ENCODE measurements around the gene ANOS1. TPM values are rescaled to one million over a fixed set of nuclear protein-coding genes. Genes with fewer than 3 reads are reported as not detected.
"Not testable (repeated sequence)": the region's sequence is repeated elsewhere in the genome, so short reads cannot be mapped to it uniquely, and the experiment has no call there.

The ANOS1 gene
- total RNA-seq, 1 experiment from 2014 or later = 54.9 TPM

- Histone ChIP-seq H3K4me1 (ENCODE audit: insufficient read depth, low read length) (no peaks in the 10 kb centered on the region), H3T11ph (ENCODE audit: low read length) (no peak overlapping the region), H4K8ac (replicated peaks; ENCODE audit: insufficient read length, low read depth, low read length) (no peak overlapping the region), H3K27me3 (ENCODE audit: insufficient read depth, low read length) (no peaks in the 10 kb centered on the region), H2BK120ac (ENCODE audit: low read depth, low read length, poor library complexity, severe bottlenecking) (no peak overlapping the region), H2BK12ac (ENCODE audit: insufficient read length, low read depth, low read length) (no peak overlapping the region), H3K14ac (ENCODE audit: insufficient read depth, low read length) (no peak overlapping the region), H3K56ac (ENCODE audit: insufficient read length, low read depth, low read length) (no peak overlapping the region), H2AK5ac (ENCODE audit: insufficient read length, low read length) (no peak overlapping the region), H3K4ac (ENCODE audit: low read depth, low read length) (no peak overlapping the region), H3K27ac (ENCODE audit: insufficient read length, low read depth, low read length) (no peak overlapping the region), H2BK15ac (ENCODE audit: low read depth, low read length) (no peak overlapping the region), H3K79me1 (ENCODE audit: insufficient read depth, low read depth, low read length, poor library complexity, severe bottlenecking) (no peaks in the 10 kb centered on the region), H4K20me1 (ENCODE audit: control insufficient read depth, insufficient read depth, insufficient read length) (no peaks in the 10 kb centered on the region), H3K79me2 (ENCODE audit: insufficient read depth, low read length) (no peaks in the 10 kb centered on the region), H3K9ac (ENCODE audit: extremely low read depth, insufficient read length, low read length) (no peak overlapping the region), H2BK20ac (ENCODE audit: low read depth, low read length, poor library complexity, severe bottlenecking) (no peak overlapping the region), H2BK5ac (ENCODE audit: insufficient read length, low read length) (no peak overlapping the region), H3K23me2 (ENCODE audit: insufficient read length, low read depth, low read length, poor library complexity, severe bottlenecking) (no peaks in the 10 kb centered on the region), H2AFZ (ENCODE audit: low read length) (no peak overlapping the region), H3K23ac (ENCODE audit: insufficient read length, low read depth, low read length) (no peak overlapping the region), H3K4me2 (ENCODE audit: insufficient read depth, insufficient read length, low read length) (no peak overlapping the region), H4K5ac (ENCODE audit: insufficient read length, low read depth, low read length) (no peak overlapping the region), H4K91ac (ENCODE audit: insufficient read length, low read depth, low read length) (no peak overlapping the region), H3K18ac (ENCODE audit: insufficient read length, low read depth, low read length) (no peak overlapping the region), H3K9me3 (ENCODE audit: control insufficient read depth, low read depth, low read length) (no peaks in the 10 kb centered on the region)
- Mint-ChIP-seq H3K4me1 (no peaks in the 10 kb centered on the region; a peak in 1 of 4 replicates), H3K27ac (no peak overlapping the region), H3K27me3 (ENCODE audit: low read depth) (no peaks in the 10 kb centered on the region), H3K4me3 (no peak overlapping the region), H3K36me3 (ENCODE audit: insufficient read depth in 1 of 3, low read depth in 3 of 3) (no peaks in the 10 kb centered on the region), H3K9me3 (no peaks in the 10 kb centered on the region)
- DNase-seq = no peak
- no peak for TF ChIP-seq CTCF (conservative IDR thresholded peaks at IDR 0.05)
- no CpG with 5 or more reads among the region's 4 CpGs for WGBS (ENCODE audit: extremely low coverage, insufficient read length, low lambda C conversion rate)
Observed at GRCh38 chrX:8500203-8500602, 231.7 kb downstream of the ANOS1 start.

- not testable (repeated sequence) for H3K36me3 Mint-ChIP-seq (ENCODE audit: insufficient read depth in 1 of 3, low read depth in 3 of 3); H3K4me1 Mint-ChIP-seq; H4K8ac ChIP-seq (replicated peaks; ENCODE audit: insufficient read length, low read depth, low read length); H3K27me3 ChIP-seq (ENCODE audit: insufficient read depth, low read length); H2BK15ac ChIP-seq (ENCODE audit: low read depth, low read length); H3K9me3 ChIP-seq (ENCODE audit: control insufficient read depth, low read depth, low read length); H3K4me1 ChIP-seq (ENCODE audit: insufficient read depth, low read length); H3K4ac ChIP-seq (ENCODE audit: low read depth, low read length); DNase-seq; H3K79me1 ChIP-seq (ENCODE audit: insufficient read depth, low read depth, low read length, poor library complexity, severe bottlenecking); H3K9me3 Mint-ChIP-seq; H4K5ac ChIP-seq (ENCODE audit: insufficient read length, low read depth, low read length); H3K23me2 ChIP-seq (ENCODE audit: insufficient read length, low read depth, low read length, poor library complexity, severe bottlenecking); H3K27me3 Mint-ChIP-seq (ENCODE audit: low read depth); H2BK5ac ChIP-seq (ENCODE audit: insufficient read length, low read length); H4K91ac ChIP-seq (ENCODE audit: insufficient read length, low read depth, low read length); H3K27ac Mint-ChIP-seq; H2BK20ac ChIP-seq (ENCODE audit: low read depth, low read length, poor library complexity, severe bottlenecking); H2BK120ac ChIP-seq (ENCODE audit: low read depth, low read length, poor library complexity, severe bottlenecking); H3K14ac ChIP-seq (ENCODE audit: insufficient read depth, low read length); H2BK12ac ChIP-seq (ENCODE audit: insufficient read length, low read depth, low read length); H3K9ac ChIP-seq (ENCODE audit: extremely low read depth, insufficient read length, low read length); H3K56ac ChIP-seq (ENCODE audit: insufficient read length, low read depth, low read length); H3K18ac ChIP-seq (ENCODE audit: insufficient read length, low read depth, low read length); H3K23ac ChIP-seq (ENCODE audit: insufficient read length, low read depth, low read length); H2AK5ac ChIP-seq (ENCODE audit: insufficient read length, low read length); H3T11ph ChIP-seq (ENCODE audit: low read length); H3K79me2 ChIP-seq (ENCODE audit: insufficient read depth, low read length); H2AFZ ChIP-seq (ENCODE audit: low read length); H4K20me1 ChIP-seq (ENCODE audit: control insufficient read depth, insufficient read depth, insufficient read length); H3K4me2 ChIP-seq (ENCODE audit: insufficient read depth, insufficient read length, low read length); H3K27ac ChIP-seq (ENCODE audit: insufficient read length, low read depth, low read length); H3K4me3 Mint-ChIP-seq
- no CpG with 5 or more reads among the region's 4 CpGs for WGBS (ENCODE audit: extremely low coverage, insufficient read length, low lambda C conversion rate)
Observed at GRCh38 chrX:8495036-8495435, 236.9 kb downstream of the ANOS1 start.
